ENCODE results near the gene CHAD.
A peak's percentile ranks its signal among the peaks of the same experiment; 100 is the strongest.
"Not testable (repeated sequence)": the region's sequence is repeated elsewhere in the genome, so short reads cannot be mapped to it uniquely, and the experiment has no call there.

The CHAD gene

GRCh38 chr17:50425682-50426471 is 42.8 kb downstream of the CHAD start, which contains the start of gene ACSF2:
TSS of gene ACSF2 (plus strand) at chr17:50426218. CDS start at chr17:50426262, 44 bp downstream.
- DNase-seq: peak; percentile 29

- DNase-seq: no peak
Measured at GRCh38 chr17:50424996-50425681, 43.5 kb downstream of the CHAD start.

GRCh38 chr17:50424246-50424995 is 44.3 kb downstream of the CHAD start:
- no peak for DNase-seq

- DNase-seq: peak; percentile 94
Measured at GRCh38 chr17:50423553-50424159, 45.0 kb downstream of the CHAD start.

GRCh38 chr17:50422738-50423137 is 45.9 kb downstream of the CHAD start:
- DNase-seq: no peak

GRCh38 chr17:50421308-50422051 is 47.2 kb downstream of the CHAD start:
- DNase-seq: no peak

GRCh38 chr17:50420419-50421112 is 48.1 kb downstream of the CHAD start:
- DNase-seq: no peak

- not testable (repeated sequence) for DNase-seq
Measured at GRCh38 chr17:50419577-50419976, 49.1 kb downstream of the CHAD start.

- peak; percentile 23 for DNase-seq
Measured at GRCh38 chr17:50414808-50415207, 53.9 kb downstream of the CHAD start.
